Stimulated activated CD8-positive, alpha-beta memory T cell treated with anti-CD3 and anti-CD28 coated beads, Interleukin-2, amount 100 ng/mL, for 1 hour (primary cell): ENCODE data around the gene MYOM3.

Source experiments
- DNase-seq, 2 donors: peaks; one replicate each; pipeline ENCODE4 v3.0.0-alpha.2; 2020; ENCODE audit warnings: low read depth in 2 of 2

MYOM3 gene

DNA sequence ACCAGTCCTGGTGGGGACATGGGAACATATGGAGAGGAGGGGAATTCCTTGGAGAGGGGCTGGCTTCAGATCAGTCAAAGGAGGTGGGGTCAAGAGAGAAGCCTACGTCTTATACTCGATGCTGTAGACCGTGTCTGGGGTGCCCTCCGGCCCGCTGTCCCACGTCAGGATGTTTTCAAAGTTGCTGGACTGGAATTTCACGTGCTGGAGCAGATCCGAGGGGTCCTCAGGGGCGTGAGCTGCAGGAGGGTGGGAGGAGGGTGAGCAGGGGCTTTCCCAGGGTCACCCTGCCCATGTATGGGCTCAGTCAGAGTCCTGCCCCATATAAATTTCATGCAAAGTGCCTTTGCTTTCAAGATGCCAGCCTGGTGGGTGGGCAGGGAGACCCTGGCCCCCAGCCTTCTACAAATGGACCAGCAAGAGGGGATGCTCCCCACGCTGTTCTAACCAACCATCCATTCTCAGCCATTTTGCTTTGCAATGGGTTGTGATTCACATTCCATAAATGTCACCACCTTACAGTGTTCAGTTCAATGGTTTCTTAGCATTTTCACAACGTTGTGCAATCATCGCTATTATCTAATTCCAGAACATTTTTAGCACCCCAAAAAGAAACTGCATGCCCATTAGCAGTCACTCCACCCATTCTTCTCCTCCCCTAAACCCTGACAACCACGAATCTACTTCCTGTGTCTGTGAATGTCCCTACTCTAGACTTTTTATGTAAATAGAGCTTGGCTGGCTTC is 26.7 kb upstream of the MYOM3 start:
- no peak for DNase-seq

DNA sequence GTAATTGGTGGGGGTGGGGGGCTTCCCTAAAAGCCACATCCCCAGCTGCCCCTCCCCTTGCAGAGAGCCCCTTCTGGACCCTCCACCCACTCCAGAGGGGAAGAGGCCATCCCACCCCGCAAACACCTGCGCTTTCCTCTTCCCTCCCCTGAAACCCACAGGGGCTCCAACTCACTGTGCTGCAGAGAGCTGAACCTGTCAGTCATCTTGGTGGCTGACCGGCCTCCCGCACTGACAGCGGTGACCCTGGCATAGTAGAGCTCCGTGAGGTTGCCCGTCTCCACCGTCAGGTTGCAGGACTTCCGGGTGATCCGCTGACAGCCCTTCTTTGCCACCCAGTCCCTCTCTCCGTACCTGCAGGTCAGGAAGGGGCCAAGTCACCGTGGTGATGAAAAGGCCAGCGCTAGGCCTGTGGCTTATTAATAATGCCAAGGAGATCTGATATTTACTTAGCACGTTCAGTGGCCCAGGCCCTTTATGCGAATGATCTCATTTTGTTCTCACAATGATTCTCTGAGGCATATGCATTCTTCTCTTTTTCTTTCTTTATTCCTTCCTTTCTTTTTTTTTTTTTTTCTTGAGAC is 25.1 kb upstream of the MYOM3 start:
- no peak for DNase-seq

DNA sequence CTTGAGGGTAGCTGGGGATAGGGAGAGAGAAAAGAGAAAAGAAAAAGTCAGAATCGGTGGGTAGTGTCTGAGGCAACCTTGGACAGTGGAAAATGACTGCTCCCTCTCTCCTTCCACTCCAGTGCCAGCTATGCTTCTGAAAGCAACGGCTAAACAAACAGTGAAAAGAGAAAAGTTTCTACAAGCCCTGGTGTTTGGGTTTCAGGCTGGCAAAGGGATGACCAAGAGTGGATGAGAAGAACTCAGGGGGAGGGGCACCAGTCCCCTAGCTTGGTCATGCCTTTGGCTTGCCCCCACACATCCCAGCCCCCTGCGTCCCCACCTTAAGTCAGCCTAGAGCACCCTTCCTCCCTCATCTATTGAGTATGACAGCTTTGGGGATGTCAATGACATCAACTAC is 22.4 kb upstream of the MYOM3 start:
- DNase-seq = no peak

GRCh38 chr1:24133819-24134218 is 21.9 kb upstream of the MYOM3 start:
- no peak for DNase-seq

- DNase-seq = no peak
These were observed 18.4 kb upstream of the MYOM3 start for GRCh38 chr1:24130385-24130784.

GRCh38 chr1:24127801-24128363 is 15.9 kb upstream of the MYOM3 start:
- DNase-seq = no peak

DNA sequence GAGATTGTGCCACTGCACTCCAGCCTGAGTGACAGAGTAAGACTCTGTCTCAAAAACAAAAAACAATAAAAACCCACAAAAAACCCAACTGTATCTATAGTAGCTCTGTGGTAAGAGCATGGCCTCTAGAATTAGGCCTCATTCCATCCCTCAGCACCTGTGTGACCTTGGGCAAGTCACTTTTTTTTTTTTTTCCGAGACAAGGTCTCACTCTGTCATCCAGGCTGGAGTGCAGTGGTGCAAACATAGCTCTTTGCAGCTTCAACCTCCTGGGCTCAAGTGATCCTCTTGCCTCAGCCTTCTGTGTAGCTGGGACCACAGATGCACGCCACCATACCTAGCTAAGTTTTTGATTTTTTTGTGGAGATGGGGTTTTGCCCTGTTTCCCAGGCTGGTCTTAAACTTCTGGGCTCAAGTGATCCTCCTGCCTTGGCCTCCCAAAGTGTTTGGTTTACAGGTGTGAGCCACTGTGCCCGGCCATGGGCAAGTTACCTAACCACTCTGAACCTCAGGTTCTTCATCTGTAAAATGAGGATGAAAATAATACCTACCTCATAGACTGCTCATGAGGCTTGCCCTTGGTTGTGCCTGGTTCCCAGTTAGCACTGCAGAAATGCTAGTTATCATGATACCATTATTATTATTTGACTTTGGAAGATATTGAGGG is 15.3 kb upstream of the MYOM3 start:
- DNase-seq = no peak

GRCh38 chr1:24126672-24127023 is 14.7 kb upstream of the MYOM3 start:
- DNase-seq = no peak

GRCh38 chr1:24126018-24126671 is 14.2 kb upstream of the MYOM3 start:
- no peak for DNase-seq

DNA sequence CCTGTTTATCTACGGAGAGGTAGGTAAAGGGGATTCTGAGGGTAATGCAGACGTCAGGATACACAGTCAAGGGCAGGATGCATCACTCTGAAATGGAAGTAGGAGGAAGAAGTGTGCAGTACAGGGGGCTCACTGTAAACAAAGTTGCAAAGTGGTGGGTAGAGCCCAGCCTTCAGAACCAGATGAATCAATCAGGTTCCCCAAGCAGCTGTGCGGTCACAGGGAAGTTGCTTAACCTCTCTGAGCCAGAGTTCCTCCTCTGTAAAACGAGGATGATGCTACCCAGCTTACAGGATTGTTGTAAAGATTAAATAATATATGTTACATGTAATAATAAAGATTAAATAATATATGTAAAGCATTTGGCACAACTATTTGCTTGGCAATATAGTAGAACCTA is 13.5 kb upstream of the MYOM3 start:
- no peak for DNase-seq

DNA sequence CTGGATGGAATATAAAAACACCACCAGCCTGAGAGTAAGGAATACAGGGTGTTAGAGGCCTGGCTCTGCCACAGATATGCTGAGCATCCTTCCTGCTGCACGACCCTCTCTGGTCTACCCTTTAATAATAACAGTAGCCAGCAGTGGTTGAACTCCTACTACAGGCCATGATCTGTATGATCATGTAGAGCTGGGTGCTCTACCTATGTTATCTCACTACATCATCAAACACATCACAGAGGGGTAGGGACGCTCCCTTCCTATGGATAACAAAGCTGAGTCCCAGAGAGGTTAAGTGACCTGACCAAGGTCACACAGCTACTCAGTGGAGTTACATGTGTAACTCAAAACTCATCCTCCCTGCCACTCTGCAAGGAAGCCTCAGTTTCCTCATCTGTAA is 13.0 kb upstream of the MYOM3 start:
- no peak for DNase-seq

- no peak for DNase-seq
These were observed 11.7 kb upstream of the MYOM3 start for GRCh38 chr1:24123611-24124010.

DNA sequence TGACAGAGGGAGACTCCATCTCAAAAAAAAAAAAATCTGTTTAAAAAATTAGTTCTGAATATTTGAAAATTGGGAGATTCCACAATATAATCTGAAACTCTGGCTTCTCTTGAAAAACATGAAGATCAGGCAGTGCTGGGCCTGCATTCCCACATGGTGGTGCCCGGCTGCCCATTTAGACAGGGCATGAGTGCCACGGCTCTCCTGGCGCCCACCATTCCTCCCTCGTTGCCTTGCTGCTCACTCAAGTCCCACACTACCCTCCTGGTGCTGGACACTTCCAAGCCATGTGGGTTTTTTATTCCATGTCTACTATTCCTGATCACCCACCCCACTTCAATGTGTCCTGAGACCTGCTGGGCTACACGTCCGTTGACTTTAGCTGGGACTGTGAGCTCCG is 10.8 kb upstream of the MYOM3 start:
- DNase-seq = no peak

- DNase-seq = no peak
These were observed 9.5 kb upstream of the MYOM3 start for GRCh38 chr1:24121406-24121805.

DNA sequence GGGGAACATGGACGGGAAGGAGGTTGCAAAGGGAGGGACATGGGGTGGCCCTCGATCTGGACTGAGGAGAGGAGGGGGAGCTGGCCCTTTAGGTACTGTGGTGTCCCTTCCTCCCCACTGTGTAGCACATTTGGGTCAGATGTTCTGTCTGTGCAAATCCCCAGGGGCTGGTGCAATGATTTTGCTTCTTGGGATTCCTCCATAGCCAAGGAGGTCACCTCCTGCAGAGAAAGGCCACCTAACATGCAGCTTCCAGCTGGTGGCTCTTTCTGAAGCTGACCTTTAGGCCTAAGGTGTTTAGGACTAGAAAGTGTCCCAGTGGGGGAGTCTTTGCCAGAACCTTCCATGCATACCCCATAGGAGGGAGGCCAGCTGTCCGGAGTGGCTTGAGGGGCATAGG is 9.0 kb upstream of the MYOM3 start:
- no peak for DNase-seq

DNA sequence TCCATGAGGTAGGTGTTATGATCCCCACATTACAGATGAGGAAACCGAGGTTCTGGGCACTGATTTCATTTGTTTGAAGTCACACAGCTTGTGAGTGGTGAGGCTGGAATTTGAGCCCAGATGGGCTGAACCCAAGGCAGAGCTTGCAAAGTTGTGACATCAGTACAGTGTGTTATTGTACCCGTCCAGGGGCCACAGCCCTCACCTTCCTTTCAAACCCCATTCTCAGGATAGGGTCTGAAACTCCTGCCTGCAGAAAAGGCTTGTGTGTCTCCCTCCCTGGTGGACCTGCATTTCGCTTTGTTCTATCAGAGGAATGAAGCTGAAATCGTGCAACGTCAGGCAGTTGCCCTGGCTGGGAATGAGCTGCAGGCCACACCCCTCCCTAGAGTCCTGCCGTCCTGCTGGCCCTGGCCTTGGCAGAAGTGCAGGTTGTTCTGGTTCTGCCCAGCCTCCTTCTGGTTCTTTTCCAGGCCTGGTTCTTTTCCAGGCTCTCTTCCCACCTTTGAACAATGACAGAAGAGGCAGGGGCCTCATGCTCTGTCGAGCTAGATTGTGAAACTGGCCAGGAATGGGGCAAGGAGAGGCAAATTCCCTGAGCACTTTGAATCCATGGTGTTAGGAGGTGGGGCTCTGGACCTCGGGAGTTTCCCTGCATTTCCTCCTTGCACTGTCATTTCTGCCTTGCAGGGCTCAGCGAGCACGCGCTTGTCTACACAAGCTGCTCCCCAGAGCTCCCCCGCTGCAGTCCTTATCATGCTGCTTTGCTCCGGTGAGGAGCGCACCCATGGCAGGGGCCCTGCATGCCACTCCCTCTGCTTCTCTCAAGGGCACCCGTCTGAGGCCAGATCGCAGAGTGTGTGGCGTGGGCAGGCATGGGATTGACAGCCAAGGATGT is 8.2 kb upstream of the MYOM3 start:
- DNase-seq = no peak

- no peak for DNase-seq
These were observed 7.5 kb upstream of the MYOM3 start for GRCh38 chr1:24119489-24119858.

- DNase-seq = no peak
These were observed 6.7 kb upstream of the MYOM3 start for GRCh38 chr1:24118410-24119242.

- DNase-seq = no peak
These were observed 5.9 kb upstream of the MYOM3 start for GRCh38 chr1:24117722-24118409.

DNA sequence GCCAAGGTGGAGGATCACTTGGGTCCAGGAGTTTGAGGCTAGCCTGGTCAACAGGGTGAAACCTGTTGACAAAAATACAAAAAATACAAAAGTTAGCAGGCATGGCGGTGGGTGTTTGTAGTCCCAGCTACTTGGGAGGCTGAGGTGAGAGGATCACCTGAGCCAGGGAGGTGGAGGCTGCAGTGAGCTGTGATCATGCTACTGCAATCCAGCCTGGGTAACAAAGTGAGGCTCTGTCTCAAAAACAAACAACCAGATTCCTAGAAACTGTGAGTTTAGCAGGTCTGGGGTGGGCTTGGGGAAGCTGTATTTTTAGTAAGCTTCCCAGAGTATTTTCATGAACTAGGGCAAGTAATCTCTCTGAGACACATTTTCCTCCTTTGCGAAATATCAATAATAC is 5.2 kb upstream of the MYOM3 start:
- DNase-seq = no peak
